GM18951 (cell line): ENCODE results near the gene ITPR2.

Experiments used
- POLR2A ChIP-seq: IDR thresholded peaks from 4 replicates; pipeline ENCODE4 v1.6.1; 2011; ENCODE audit warnings: mild to moderate bottlenecking; ENCODE audit not compliant: insufficient read length, insufficient read depth; ENCODE audit errors: extremely low read depth
- in situ Hi-C: fragments of 300-500 bp; cut with MboI; formaldehyde crosslinking; loops from one replicate; pipeline ENCODE4 v1.12.0; 2022; ENCODE audit warnings: low sequenced_read_pairs, mixed read lengths, inconsistent platforms; ENCODE audit not compliant: unreplicated experiment

ITPR2 gene

GRCh38 chr12:26429070-26429691 lies 403.8 kb downstream of the ITPR2 start:
- TF ChIP-seq POLR2A: no peak
- in situ Hi-C loops: no loop called here

GRCh38 chr12:26428420-26428819 lies 404.6 kb downstream of the ITPR2 start:
- no peak for TF ChIP-seq POLR2A
- in situ Hi-C loops: no loop called here

GRCh38 chr12:26426652-26427051 lies 406.3 kb downstream of the ITPR2 start:
- no peak for TF ChIP-seq POLR2A
- in situ Hi-C loops: no loop called here

- no peak for TF ChIP-seq POLR2A
- in situ Hi-C loops: no loop called here
Measured at GRCh38 chr12:26425587-26426260, 407.3 kb downstream of the ITPR2 start.

DNA sequence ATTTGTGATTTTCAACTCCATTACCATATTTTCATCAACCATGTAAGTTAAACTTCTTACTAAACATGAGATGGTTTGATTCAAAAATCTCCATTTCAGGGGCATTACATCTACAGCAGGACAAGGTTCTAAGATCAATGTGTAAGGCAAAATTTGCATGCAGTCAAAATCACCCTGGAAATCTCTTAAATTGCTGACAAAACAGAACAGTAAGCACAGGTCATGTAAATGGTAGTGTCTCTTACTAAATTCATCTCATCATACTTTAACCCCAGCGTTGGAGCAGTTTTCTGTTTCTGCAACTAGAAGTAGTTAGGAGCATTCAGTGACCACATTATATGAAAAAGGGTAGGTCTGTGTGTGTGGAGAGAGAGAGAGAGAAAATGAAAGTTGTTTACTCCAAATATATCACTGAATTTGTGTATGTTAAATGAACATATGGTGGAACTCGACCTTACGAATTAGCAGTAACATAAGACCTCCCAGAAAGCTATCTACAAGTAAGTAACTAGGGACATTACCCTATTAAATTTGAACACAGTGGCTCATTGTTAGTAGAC lies 410.1 kb downstream of the ITPR2 start:
- no peak for TF ChIP-seq POLR2A
- in situ Hi-C loops: no loop called here

DNA sequence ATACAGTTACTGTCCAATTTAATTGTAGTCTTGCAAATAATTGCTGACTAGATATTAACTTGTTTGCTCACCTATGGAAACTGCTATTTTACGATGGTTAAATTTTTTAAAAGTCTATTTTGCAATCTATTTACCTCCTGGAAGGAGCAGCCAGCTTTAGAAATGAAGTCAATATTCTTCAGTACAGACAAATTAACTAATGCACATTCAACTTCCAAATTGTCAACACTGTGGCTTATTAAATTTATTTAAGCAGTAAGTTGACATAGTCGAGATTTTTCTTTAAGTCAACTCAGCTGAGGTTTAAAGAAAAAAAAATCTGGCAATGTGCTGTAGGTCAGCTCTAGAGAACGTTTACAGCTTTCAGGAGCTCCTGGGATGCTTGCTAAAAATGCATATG lies 416.4 kb downstream of the ITPR2 start:
- in situ Hi-C loops: no loop called here
- no peak for TF ChIP-seq POLR2A

- no peak for TF ChIP-seq POLR2A
- in situ Hi-C loops: no loop called here
Measured at GRCh38 chr12:26410689-26411088, 422.3 kb downstream of the ITPR2 start.

DNA sequence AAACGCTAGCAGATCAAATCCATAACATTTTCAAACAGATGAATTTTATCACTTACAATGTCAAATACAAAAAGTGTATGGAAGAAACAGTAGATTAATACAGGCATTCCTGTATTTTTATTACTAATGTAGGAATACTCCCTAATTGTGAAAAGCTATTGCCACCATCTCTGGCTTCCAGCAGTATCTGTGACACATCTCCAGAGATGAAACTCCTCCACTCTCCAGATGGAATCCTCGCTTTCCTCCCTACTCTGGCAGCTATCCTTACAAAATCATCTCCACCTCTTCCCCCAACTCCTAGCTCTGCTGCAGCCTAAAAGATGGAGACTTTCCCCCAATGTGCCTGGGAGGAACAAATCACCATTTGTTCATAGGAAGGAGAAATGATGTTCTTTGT lies 426.2 kb downstream of the ITPR2 start:
- in situ Hi-C loops: no loop called here

GRCh38 chr12:26406391-26406790 lies 426.6 kb downstream of the ITPR2 start:
- in situ Hi-C loops: no loop called here
- no peak for TF ChIP-seq POLR2A

More for the DNA sequence above, 426.2 kb downstream of the ITPR2 start:
- TF ChIP-seq POLR2A: no peak

DNA sequence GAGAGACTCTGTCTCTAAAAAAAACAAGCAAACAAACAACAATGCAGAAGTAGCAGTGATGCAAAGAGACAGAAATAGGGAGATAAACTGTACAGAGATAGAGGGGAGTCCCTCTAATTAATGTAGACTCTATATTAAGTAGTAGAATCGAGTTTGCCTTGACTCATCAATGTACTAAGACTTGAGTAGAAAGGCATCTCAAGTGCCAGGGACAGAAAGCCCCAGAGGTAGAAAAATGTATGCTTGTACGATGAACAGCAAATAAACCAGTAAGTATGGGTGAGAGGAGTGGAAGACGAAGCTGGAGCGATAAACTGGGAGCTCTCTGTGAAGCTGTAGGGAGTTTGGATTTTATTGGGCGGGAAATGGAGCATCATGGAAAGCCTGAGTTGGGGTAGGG lies 429.4 kb downstream of the ITPR2 start:
- no peak for TF ChIP-seq POLR2A
- in situ Hi-C loops: no loop called here

GRCh38 chr12:26402648-26403047 lies 430.3 kb downstream of the ITPR2 start:
- TF ChIP-seq POLR2A: no peak
- in situ Hi-C loops: no loop called here

DNA sequence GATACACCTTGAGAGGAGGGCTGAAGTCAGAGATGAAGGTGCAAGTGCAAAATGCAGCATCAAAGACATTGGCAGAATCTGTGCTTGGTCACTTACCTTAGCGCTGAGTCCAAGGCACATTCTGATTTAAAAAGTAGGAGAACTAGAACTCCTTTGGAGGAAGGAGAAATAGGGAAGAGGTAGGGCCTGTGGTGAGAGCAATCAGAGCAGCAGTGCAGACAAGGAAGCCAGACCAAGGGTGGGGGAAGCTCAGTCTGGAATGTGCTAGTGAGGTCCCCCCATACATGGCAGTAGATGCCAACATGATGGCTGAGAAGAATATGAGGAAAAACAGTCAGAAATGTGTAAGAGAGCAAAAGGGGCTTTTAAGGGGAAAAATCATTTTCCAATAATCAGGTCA lies 431.1 kb downstream of the ITPR2 start:
- in situ Hi-C loops: no loop called here
- TF ChIP-seq POLR2A: no peak

DNA sequence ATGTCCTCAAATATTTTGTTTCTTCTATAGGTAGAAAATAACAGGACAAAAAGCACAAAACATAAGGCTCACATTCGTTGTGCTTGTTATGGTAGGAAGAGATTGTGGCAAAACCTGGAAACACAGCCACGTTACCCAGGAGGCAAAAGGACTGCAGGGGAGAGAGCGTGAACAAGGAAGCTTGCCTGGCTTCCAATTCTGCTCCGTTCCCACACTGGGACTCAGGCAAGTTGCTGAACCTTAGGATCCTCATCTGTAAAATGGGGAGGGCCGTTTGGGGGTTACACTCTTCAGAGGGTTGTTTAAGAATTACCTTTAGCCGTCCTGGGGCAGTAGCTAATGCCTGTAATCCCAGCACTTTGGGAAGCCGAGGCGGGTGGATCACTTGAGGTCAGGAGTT lies 432.4 kb downstream of the ITPR2 start:
- TF ChIP-seq POLR2A: no peak
- in situ Hi-C loops: no loop called here

- in situ Hi-C loops: no loop called here
- TF ChIP-seq POLR2A: no peak
Measured at GRCh38 chr12:26399381-26399780, 433.6 kb downstream of the ITPR2 start.
